Endothelial cell of umbilical vein (primary cell): ENCODE measurements around the gene CCBE1. TPM values are rescaled to one million over a fixed set of nuclear protein-coding genes. Genes with fewer than 3 reads are reported as not detected.

ENCODE experiments used
- BruUV-seq: library from RNA; stranded (reverse); fragments of 400-500 nt; replicated peaks from 2 replicates; lab custom pipeline; 2021; lab: Mats Ljungman, UMichigan
- CTCF ChIA-PET: fragments of 300-600, 350-600 bp; sonication (Branson Sonifier 250); formaldehyde crosslinking; loops from one replicate; lab custom pipeline; 2021; ENCODE audit warnings: antibody characterized with exemption, inconsistent platforms; lab: Charles Lee
- POLR2A ChIA-PET: fragments of 300-600, 350-600 bp; sonication (Branson Sonifier 250); formaldehyde crosslinking; loops from one replicate; lab custom pipeline; 2021; ENCODE audit warnings: antibody characterized with exemption, inconsistent platforms; lab: Charles Lee
- DNase-seq: peaks from one replicate; pipeline ENCODE4 v3.0.0-alpha.2; 2011; ENCODE audit warnings: low read depth, low spot score
- FAIRE-seq: peaks from 2 replicates; lab custom pipeline; 2011; peaks lifted over from hg19 to GRCh38; lab: Jason Lieb, UNC
- H2AFZ ChIP-seq: 2 replicates; pipeline ENCODE4 v1.6.0; 2012; ENCODE audit warnings: low read depth, low read length, control low read depth, inconsistent platforms
- H3K27ac ChIP-seq: 2 replicates; pipeline ENCODE4 v1.5.1; 2011; ENCODE audit warnings: low read depth, mild to moderate bottlenecking, control low read depth, low read length, moderate library complexity; ENCODE audit not compliant: insufficient read depth
- H3K27me3 ChIP-seq, 2 experiments: 2 replicates each; pipeline versions ENCODE4 v1.6.0 to v1.6.1; 2011; ENCODE audit warnings: low read length in 2 of 2, mixed read lengths in 1 of 2; ENCODE audit not compliant: control insufficient read depth in 2 of 2, insufficient read depth in 2 of 2
- H3K36me3 ChIP-seq, 2 experiments: 2 replicates in 1 of 2; 3 replicates in 1 of 2; pipeline ENCODE4 v1.5.1; 2011; ENCODE audit warnings: low read length in 2 of 2, mild to moderate bottlenecking in 1 of 2, moderate library complexity in 1 of 2; ENCODE audit not compliant: control insufficient read depth in 2 of 2, insufficient read depth in 2 of 2; ENCODE audit errors: extremely low read depth in 1 of 2
- H3K4me1 ChIP-seq: 3 replicates; pipeline ENCODE4 v1.5.1; 2011; ENCODE audit warnings: mild to moderate bottlenecking, low read length; ENCODE audit not compliant: control insufficient read depth, insufficient read depth; ENCODE audit errors: extremely low read depth
- H3K4me2 ChIP-seq: 2 replicates; pipeline ENCODE4 v1.6.1; 2011; ENCODE audit warnings: low read length, control low read depth, mixed read lengths; ENCODE audit not compliant: insufficient read depth
- H3K4me3 ChIP-seq, 3 experiments: fragments of 200-600 bp in 1 of 3; sonication (generic), shearing (Covaris generic) in 1 of 3; replicated peaks in 1 of 3; 2 replicates each; pipeline ENCODE4 v1.5.1; 2011 to 2016; ENCODE audit warnings: control low read depth in 3 of 3, low read length in 3 of 3, mild to moderate bottlenecking in 2 of 3, inconsistent platforms in 1 of 3, low read depth in 1 of 3, moderate library complexity in 1 of 3; ENCODE audit not compliant: insufficient read depth in 1 of 3
- H3K79me2 ChIP-seq: 2 replicates; pipeline ENCODE4 v1.6.0; 2012; ENCODE audit warnings: low read length, inconsistent platforms; ENCODE audit not compliant: control insufficient read depth, insufficient read depth
- H3K9ac ChIP-seq: replicated peaks from 2 replicates; pipeline ENCODE3; 2011; ENCODE audit warnings: low read length, control low read depth; ENCODE audit not compliant: insufficient read depth; ENCODE audit errors: extremely low read depth
- H3K9me1 ChIP-seq: replicated peaks from 3 replicates; pipeline ENCODE4 v1.6.0; 2011; ENCODE audit warnings: mild to moderate bottlenecking, low read length; ENCODE audit not compliant: control insufficient read depth, insufficient read depth; ENCODE audit errors: extremely low read depth
- H3K9me3 ChIP-seq: replicated peaks from 2 replicates; pipeline ENCODE4 v1.5.1; 2012; ENCODE audit warnings: low read length, inconsistent platforms; ENCODE audit not compliant: control insufficient read depth, insufficient read depth
- H4K20me1 ChIP-seq: replicated peaks from 2 replicates; pipeline ENCODE3; 2011; ENCODE audit warnings: mild to moderate bottlenecking, low read length; ENCODE audit not compliant: control insufficient read depth, insufficient read depth; ENCODE audit errors: extremely low read depth
- CTCF ChIP-seq, 2 donors: IDR thresholded peaks; 1 replicate in 1 of 2; 2 replicates in 1 of 2; pipeline ENCODE4 v1.5.1; 2011; ENCODE audit warnings: low read length in 2 of 2, mild to moderate bottlenecking in 2 of 2, moderate library complexity in 2 of 2, control low read depth in 1 of 2, inconsistent platforms in 1 of 2, low read depth in 1 of 2; ENCODE audit not compliant: insufficient read depth in 1 of 2; ENCODE audit errors: extremely low read depth in 1 of 2
- EZH2 ChIP-seq: IDR thresholded peaks from 2 replicates; pipeline ENCODE4 v1.6.1; 2012; ENCODE audit warnings: borderline replicate concordance, low read depth, mild to moderate bottlenecking, moderate library complexity, low read length, inconsistent platforms; ENCODE audit not compliant: severe bottlenecking
- FOS ChIP-seq: IDR thresholded peaks from 2 replicates; pipeline ENCODE4 v1.6.1; 2011; ENCODE audit warnings: mild to moderate bottlenecking, low read length, moderate library complexity, borderline replicate concordance; ENCODE audit not compliant: insufficient read depth
- GATA2 ChIP-seq: IDR thresholded peaks from 2 replicates; pipeline ENCODE4 v1.7.0; 2011; ENCODE audit warnings: low read depth, mild to moderate bottlenecking, moderate library complexity, mixed read lengths, low read length; ENCODE audit not compliant: insufficient read length, insufficient read depth
- JUN ChIP-seq: IDR thresholded peaks from 2 replicates; pipeline ENCODE4 v1.6.1; 2011; ENCODE audit warnings: borderline replicate concordance, low read depth; ENCODE audit not compliant: insufficient read length, insufficient read depth
- MAX ChIP-seq: IDR thresholded peaks from 2 replicates; pipeline ENCODE4 v1.6.1; 2011; ENCODE audit not compliant: insufficient read depth, insufficient read length
- MYC ChIP-seq: IDR thresholded peaks from one replicate; pipeline ENCODE4 v1.6.1; 2011; ENCODE audit warnings: mild to moderate bottlenecking, low read depth, low read length
- POLR2A ChIP-seq: IDR thresholded peaks from 2 replicates; pipeline ENCODE4 v1.6.1; 2012; ENCODE audit warnings: low read depth, mild to moderate bottlenecking, control low read depth, low read length
- POLR2AphosphoS5 ChIP-seq: IDR thresholded peaks from 2 replicates; pipeline ENCODE4 v1.6.1; 2012; ENCODE audit warnings: low read depth, mild to moderate bottlenecking, control low read depth, low read length, moderate library complexity; ENCODE audit not compliant: insufficient read depth
- dilution Hi-C: fragments of 300-500 bp; cut with MboI; formaldehyde crosslinking; loops from one replicate; pipeline ENCODE4 v1.15.0; 2019; ENCODE audit warnings: low sequenced_read_pairs; ENCODE audit not compliant: extremely low pct_ligation_motif_present
- intact Hi-C: fragments of 100-400 bp; cut with micrococcal nuclease; formaldehyde crosslinking; loops from one replicate; pipeline ENCODE4 v1.10.0; 2022
- polyA plus RNA-seq, 4 experiments: library from polyadenylated mRNA; depleted of rRNA in 3 of 4; stranded (reverse) in 3 of 4; unstranded in 1 of 4; fragments of >200 nt; gene quantifications; 2 replicates each; pipeline versions ENCODE4 v1.2.1 to v1.2.3, GENCODE V29; 2011 to 2012; ENCODE audit warnings: missing spikeins in 1 of 4
- total RNA-seq: library from RNA; stranded (reverse); gene quantifications from 2 replicates; pipeline ENCODE4 v1.2.3, GENCODE V29; 2021

The CCBE1 gene
- total and polyA plus RNA-seq, 2 donors (not counting 3 experiments of a cell fraction or from before 2014, with no cell fraction given) = 0.04 TPM; not detected in 1

- no peak for TF ChIP-seq CTCF (IDR thresholded peaks at IDR 0.05; ENCODE audit: extremely low read depth in 1 of 2, insufficient read depth in 1 of 2, low read depth in 1 of 2, low read length in 2 of 2)
- TF ChIP-seq MYC = no peak
- no peak for TF ChIP-seq POLR2AphosphoS5
- TF ChIP-seq JUN = no peak
- TF ChIP-seq MAX = no peak
- TF ChIP-seq POLR2A = no peak
- no peak for TF ChIP-seq FOS
- TF ChIP-seq GATA2 = no peak
- TF ChIP-seq EZH2 = no peak
- Histone ChIP-seq H3K79me2 (no peaks in the 10 kb centered on the region), H3K9ac (no peak overlapping the region), H4K20me1 (no peaks in the 10 kb centered on the region), H3K9me1 (no peaks in the 10 kb centered on the region), H3K9me3 (no peaks in the 10 kb centered on the region), H3K4me3 (no peak overlapping the region), H3K36me3 (no peaks in the 10 kb centered on the region), H3K4me1 (no peaks in the 10 kb centered on the region), H3K4me2 (no peak overlapping the region), H2AFZ (no peak overlapping the region), H3K27ac (no peak overlapping the region), H3K27me3 (no peaks in the 10 kb centered on the region)
- no peak for DNase-seq
- intact Hi-C loops = no loop called here
- ChIA-PET POLR2A (no interaction called here), CTCF (interaction anchor here (1.5 to 5.7 kb wide), 3 partner anchors 11 to 137 kb away, joined by 4 to 56 read pairs (median 6); partner anchors contain the start of gene CCBE1)
- dilution Hi-C loops = no loop called here
- no TSS peak for BruUV-seq
- FAIRE-seq = no peak
These were observed 11.0 kb downstream of the CCBE1 start for GRCh38 chr18:59686260-59686659.
